Panc1 (cell line): ENCODE data around the gene FBXO47. TPM values are rescaled to one million over a fixed set of nuclear protein-coding genes. Genes with fewer than 3 reads are reported as not detected.

Source experiments
- ATAC-seq: fragments of 200-7000 bp; cut with Tn5 transposase; 2 replicates; pipeline ENCODE4 v1.9.1; 2020; ENCODE audit warnings: mild to moderate bottlenecking, moderate library complexity
- BruUV-seq: library from RNA; stranded (reverse); fragments of 400-500 nt; replicated peaks from 2 replicates; lab custom pipeline; 2021; lab: Mats Ljungman, UMichigan
- CTCF ChIA-PET: fragments of 300-600 bp; sonication (Branson Sonifier 250); formaldehyde crosslinking; loops from one replicate; lab custom pipeline; 2022; ENCODE audit warnings: antibody characterized with exemption; lab: Charles Lee
- POLR2A ChIA-PET: fragments of 300-600 bp; sonication (Branson Sonifier 250); formaldehyde crosslinking; loops from one replicate; lab custom pipeline; 2022; ENCODE audit warnings: antibody characterized with exemption; lab: Charles Lee
- DNase-seq: peaks from one replicate; pipeline ENCODE4 v3.0.0-alpha.2; 2010; ENCODE audit warnings: low read depth, low spot score
- H3K27ac ChIP-seq: 2 replicates; pipeline ENCODE4 v1.5.1; 2011; ENCODE audit warnings: mild to moderate bottlenecking, low read length, inconsistent platforms
- H3K27me3 ChIP-seq: fragments of 200-500 bp; sonication (Bioruptor generic); 2 replicates; pipeline ENCODE4 v1.6.0; 2014; ENCODE audit warnings: low read length, inconsistent platforms; ENCODE audit not compliant: control insufficient read depth, insufficient read depth
- H3K36me3 ChIP-seq: fragments of 200-500 bp; sonication (Bioruptor generic); 2 replicates; pipeline ENCODE4 v1.5.1; 2014; ENCODE audit warnings: inconsistent platforms, mild to moderate bottlenecking, low read length, moderate library complexity; ENCODE audit not compliant: control insufficient read depth, insufficient read depth
- H3K4me1 ChIP-seq: 2 replicates; pipeline ENCODE4 v1.5.1; 2011; ENCODE audit warnings: inconsistent platforms, mild to moderate bottlenecking, low read length, moderate library complexity; ENCODE audit not compliant: control insufficient read depth, insufficient read depth
- H3K4me3 ChIP-seq, 2 experiments: 2 replicates each; pipeline ENCODE4 v1.5.1; 2011 to 2012; ENCODE audit warnings: low read depth in 2 of 2, low read length in 2 of 2, mild to moderate bottlenecking in 2 of 2, inconsistent platforms in 1 of 2, moderate library complexity in 1 of 2
- H3K9me3 ChIP-seq: fragments of 200-500 bp; sonication (Bioruptor generic); 2 replicates; pipeline ENCODE4 v1.5.1; 2014; ENCODE audit warnings: low read depth, mild to moderate bottlenecking, inconsistent platforms, low read length, moderate library complexity; ENCODE audit not compliant: control insufficient read depth, insufficient read depth
- POLR2AphosphoS5 ChIP-seq: IDR thresholded peaks from 2 replicates; pipeline ENCODE4 v1.6.1; 2012; ENCODE audit warnings: mild to moderate bottlenecking, low read depth, low read length, moderate library complexity
- SIN3A ChIP-seq: IDR thresholded peaks from 2 replicates; pipeline ENCODE4 v1.6.1; 2012; ENCODE audit warnings: low read depth, mild to moderate bottlenecking, low read length, moderate library complexity, borderline replicate concordance; ENCODE audit not compliant: insufficient read depth
- TCF7L2 ChIP-seq: IDR thresholded peaks from 2 replicates; pipeline ENCODE4 v1.6.1; 2011; ENCODE audit warnings: mild to moderate bottlenecking, low read depth, low read length, inconsistent platforms
- in situ Hi-C: cut with HindIII; loops from 2 replicates; pipeline ENCODE4 v1.10.0; 2016; ENCODE audit warnings: low sequenced_read_pairs, low pct_unique_long_range_greater_than_20kb
- intact Hi-C: fragments of 100-400 bp; cut with micrococcal nuclease; formaldehyde crosslinking; loops from one replicate; pipeline ENCODE4 v1.10.0; 2022; ENCODE audit not compliant: unreplicated experiment
- total RNA-seq: library from RNA; stranded (reverse); gene quantifications from one replicate; pipeline ENCODE4 v1.2.1, GENCODE V29; 2021; ENCODE audit not compliant: unreplicated experiment
- TF ChIP-seq, protein P1 (sequence below), 2 experiments: IDR thresholded peaks; 2 replicates each; pipeline ENCODE4 v1.6.1; 2011 to 2012; ENCODE audit warnings: low read depth in 2 of 2, control low read depth in 1 of 2, low read length in 1 of 2, mild to moderate bottlenecking in 1 of 2, moderate library complexity in 1 of 2; ENCODE audit not compliant: insufficient read depth in 1 of 2
- TF ChIP-seq, protein P2 (sequence below): fragments of 450-650 bp; IDR thresholded peaks from 2 replicates; pipeline ENCODE4 v1.5.1; 2017; ENCODE audit warnings: mild to moderate bottlenecking

Gene FBXO47
- total RNA-seq, 1 experiment from 2014 or later: not detected

- Histone ChIP-seq H3K27me3 (no peaks in the 10 kb centered on the region), H3K4me1 (peaks cover 11% of the 10 kb centered on the region), H3K36me3 (no peaks in the 10 kb centered on the region; the same call in 1 of the 2 replicates), H3K9me3 (no peaks in the 10 kb centered on the region), H3K27ac (no peak overlapping the region), H3K4me3 (no peak overlapping the region)
- ATAC-seq (no peak), DNase-seq (no peak)
- CTCF ChIA-PET: no interaction called here
- POLR2A ChIA-PET: no interaction called here
- intact Hi-C loops: no loop called here
- TF ChIP-seq, protein P1, sequence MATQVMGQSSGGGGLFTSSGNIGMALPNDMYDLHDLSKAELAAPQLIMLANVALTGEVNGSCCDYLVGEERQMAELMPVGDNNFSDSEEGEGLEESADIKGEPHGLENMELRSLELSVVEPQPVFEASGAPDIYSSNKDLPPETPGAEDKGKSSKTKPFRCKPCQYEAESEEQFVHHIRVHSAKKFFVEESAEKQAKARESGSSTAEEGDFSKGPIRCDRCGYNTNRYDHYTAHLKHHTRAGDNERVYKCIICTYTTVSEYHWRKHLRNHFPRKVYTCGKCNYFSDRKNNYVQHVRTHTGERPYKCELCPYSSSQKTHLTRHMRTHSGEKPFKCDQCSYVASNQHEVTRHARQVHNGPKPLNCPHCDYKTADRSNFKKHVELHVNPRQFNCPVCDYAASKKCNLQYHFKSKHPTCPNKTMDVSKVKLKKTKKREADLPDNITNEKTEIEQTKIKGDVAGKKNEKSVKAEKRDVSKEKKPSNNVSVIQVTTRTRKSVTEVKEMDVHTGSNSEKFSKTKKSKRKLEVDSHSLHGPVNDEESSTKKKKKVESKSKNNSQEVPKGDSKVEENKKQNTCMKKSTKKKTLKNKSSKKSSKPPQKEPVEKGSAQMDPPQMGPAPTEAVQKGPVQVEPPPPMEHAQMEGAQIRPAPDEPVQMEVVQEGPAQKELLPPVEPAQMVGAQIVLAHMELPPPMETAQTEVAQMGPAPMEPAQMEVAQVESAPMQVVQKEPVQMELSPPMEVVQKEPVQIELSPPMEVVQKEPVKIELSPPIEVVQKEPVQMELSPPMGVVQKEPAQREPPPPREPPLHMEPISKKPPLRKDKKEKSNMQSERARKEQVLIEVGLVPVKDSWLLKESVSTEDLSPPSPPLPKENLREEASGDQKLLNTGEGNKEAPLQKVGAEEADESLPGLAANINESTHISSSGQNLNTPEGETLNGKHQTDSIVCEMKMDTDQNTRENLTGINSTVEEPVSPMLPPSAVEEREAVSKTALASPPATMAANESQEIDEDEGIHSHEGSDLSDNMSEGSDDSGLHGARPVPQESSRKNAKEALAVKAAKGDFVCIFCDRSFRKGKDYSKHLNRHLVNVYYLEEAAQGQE (IDR thresholded peaks at IDR 0.05; ENCODE audit: insufficient read depth in 1 of 2, low read depth in 2 of 2, low read length in 1 of 2): no peak
- no peak for TF ChIP-seq SIN3A
- no peak for TF ChIP-seq POLR2AphosphoS5
- TF ChIP-seq, protein P2, sequence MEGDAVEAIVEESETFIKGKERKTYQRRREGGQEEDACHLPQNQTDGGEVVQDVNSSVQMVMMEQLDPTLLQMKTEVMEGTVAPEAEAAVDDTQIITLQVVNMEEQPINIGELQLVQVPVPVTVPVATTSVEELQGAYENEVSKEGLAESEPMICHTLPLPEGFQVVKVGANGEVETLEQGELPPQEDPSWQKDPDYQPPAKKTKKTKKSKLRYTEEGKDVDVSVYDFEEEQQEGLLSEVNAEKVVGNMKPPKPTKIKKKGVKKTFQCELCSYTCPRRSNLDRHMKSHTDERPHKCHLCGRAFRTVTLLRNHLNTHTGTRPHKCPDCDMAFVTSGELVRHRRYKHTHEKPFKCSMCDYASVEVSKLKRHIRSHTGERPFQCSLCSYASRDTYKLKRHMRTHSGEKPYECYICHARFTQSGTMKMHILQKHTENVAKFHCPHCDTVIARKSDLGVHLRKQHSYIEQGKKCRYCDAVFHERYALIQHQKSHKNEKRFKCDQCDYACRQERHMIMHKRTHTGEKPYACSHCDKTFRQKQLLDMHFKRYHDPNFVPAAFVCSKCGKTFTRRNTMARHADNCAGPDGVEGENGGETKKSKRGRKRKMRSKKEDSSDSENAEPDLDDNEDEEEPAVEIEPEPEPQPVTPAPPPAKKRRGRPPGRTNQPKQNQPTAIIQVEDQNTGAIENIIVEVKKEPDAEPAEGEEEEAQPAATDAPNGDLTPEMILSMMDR: no peak
- no peak for TF ChIP-seq TCF7L2
- in situ Hi-C loops: no loop called here
- no TSS peak for BruUV-seq
These were observed 61.8 kb downstream of the FBXO47 start for GRCh38 chr17:38905375-38905774.

- ChIA-PET CTCF (no interaction called here), POLR2A (no interaction called here)
- Histone ChIP-seq H3K4me1 (peaks cover 11% of the 10 kb centered on the region), H3K27ac (no peak overlapping the region), H3K9me3 (no peaks in the 10 kb centered on the region), H3K36me3 (no peaks in the 10 kb centered on the region; the same call in 1 of the 2 replicates), H3K4me3 (no peak overlapping the region), H3K27me3 (no peaks in the 10 kb centered on the region)
- TF ChIP-seq POLR2AphosphoS5: no peak
- intact Hi-C loops (no loop called here), in situ Hi-C loops (no loop called here)
- DNase-seq (no peak), ATAC-seq (no peak)
- no TSS peak for BruUV-seq
These were observed 62.3 kb downstream of the FBXO47 start for GRCh38 chr17:38904892-38905291.

GRCh38 chr17:38903404-38903803 is 63.8 kb downstream of the FBXO47 start:
- DNase-seq (no peak), ATAC-seq (no peak)
- ChIA-PET CTCF (no interaction called here), POLR2A (no interaction called here)
- no TSS peak for BruUV-seq
- Histone ChIP-seq H3K36me3 (no peaks in the 10 kb centered on the region; the same call in 1 of the 2 replicates), H3K9me3 (no peaks in the 10 kb centered on the region), H3K27ac (no peak overlapping the region), H3K27me3 (no peaks in the 10 kb centered on the region), H3K4me3 (no peak overlapping the region), H3K4me1 (peaks cover 17% of the 10 kb centered on the region)
- in situ Hi-C loops: no loop called here
- intact Hi-C loops: no loop called here
- TF ChIP-seq SIN3A (no peak), TCF7L2 (no peak), POLR2AphosphoS5 (no peak)
- TF ChIP-seq, protein P2: no peak
- TF ChIP-seq, protein P1 (IDR thresholded peaks at IDR 0.05; ENCODE audit: insufficient read depth in 1 of 2, low read depth in 2 of 2, low read length in 1 of 2): no peak
